Sciatic nerve (tissue), 2 donors: ENCODE results near the gene FOXI1. TPM values are rescaled to one million over a fixed set of nuclear protein-coding genes. Genes with fewer than 3 reads are reported as not detected.

Source experiments
- ATAC-seq: fragments of 200-7000 bp; cut with Tn5 transposase; one replicate; pipeline ENCODE4 v1.9.1; 2020; ENCODE audit warnings: mild to moderate bottlenecking, moderate library complexity
- DNase-seq: peaks from one replicate; pipeline ENCODE4 v3.0.0-alpha.2; 2020; ENCODE audit warnings: low spot score
- intact Hi-C: fragments of 100-400 bp; cut with DNase I; formaldehyde crosslinking; loops from one replicate; pipeline ENCODE4 v1.14.2; 2022
- total RNA-seq: library from RNA; stranded (reverse); fragmentation: NEBNext Ultra II Directional; extraction: Animal tissue kit (Norgen Biotek cat#: 25700); gene quantifications from one replicate; pipeline ENCODE4 v1.2.1, GENCODE V29; 2021
- donor health status: DM: no; HTN: no; CAD: no.
- donor health status: DM: no; HTN: no; CAD: no.

FOXI1 gene
- total RNA-seq, 1 donor from 2014 or later, result not detected

- DNase-seq (no peak), ATAC-seq (no peak)
- intact Hi-C loops, result no loop called here
Observed at GRCh38 chr5:170144286-170145023, 38.8 kb downstream of the FOXI1 start.

- no peak for ATAC-seq
- intact Hi-C loops, result no loop called here
- no peak for DNase-seq
Observed at GRCh38 chr5:170145462-170145861, 39.8 kb downstream of the FOXI1 start.

- intact Hi-C loops, result no loop called here
- no peak for DNase-seq
- ATAC-seq, result no peak
Observed at GRCh38 chr5:170147051-170147752, 41.5 kb downstream of the FOXI1 start.

- intact Hi-C loops, result no loop called here
- no peak for DNase-seq
- ATAC-seq, result no peak
Observed at GRCh38 chr5:170147753-170148264, 42.1 kb downstream of the FOXI1 start.

GRCh38 chr5:170148430-170149205 is 42.9 kb downstream of the FOXI1 start:
- ATAC-seq (no peak), DNase-seq (no peak)
- intact Hi-C loops, result no loop called here

GRCh38 chr5:170149206-170149515 is 43.5 kb downstream of the FOXI1 start:
- DNase-seq, result no peak
- intact Hi-C loops, result no loop called here
- ATAC-seq, result no peak

GRCh38 chr5:170150713-170151096 is 45.0 kb downstream of the FOXI1 start:
- DNase-seq, result no peak
- intact Hi-C loops, result no loop called here
- no peak for ATAC-seq

GRCh38 chr5:170151097-170151831 is 45.6 kb downstream of the FOXI1 start:
- intact Hi-C loops, result no loop called here
- DNase-seq, result no peak
- no peak for ATAC-seq

- ATAC-seq, result no peak
- DNase-seq, result no peak
- intact Hi-C loops, result no loop called here
Observed at GRCh38 chr5:170152767-170153166, 47.1 kb downstream of the FOXI1 start.

GRCh38 chr5:170154297-170154696 is 48.6 kb downstream of the FOXI1 start:
- intact Hi-C loops, result no loop called here
- ATAC-seq (no peak), DNase-seq (no peak)

- ATAC-seq, result no peak
- no peak for DNase-seq
- intact Hi-C loops, result no loop called here
Observed at GRCh38 chr5:170154744-170155143, 49.0 kb downstream of the FOXI1 start.

- DNase-seq, result no peak
- ATAC-seq, result no peak
- intact Hi-C loops, result no loop called here
Observed at GRCh38 chr5:170155771-170156170, 50.1 kb downstream of the FOXI1 start.

- intact Hi-C loops, result no loop called here
Observed at GRCh38 chr5:170159101-170159698, 53.5 kb downstream of the FOXI1 start.

More at GRCh38 chr5:170159101-170159698, 53.5 kb downstream of the FOXI1 start:
- no peak for ATAC-seq
- DNase-seq, result no peak

Other genes with a start within 250 kb of the FOXI1 start
- gene INSYN2B, start 125.4 kb upstream of the FOXI1 start, total RNA-seq, result 0.27 TPM
- gene C5orf58, start 127.1 kb downstream of the FOXI1 start, total RNA-seq, result not detected
- 45.2 TPM for gene LCP2, start 191.9 kb downstream of the FOXI1 start, total RNA-seq